Transverse colon (tissue), 4 donors: ENCODE measurements around the gene FGFBP1.

Experiments used
- CTCF ChIP-seq, 5 experiments: fragments of 200-600 bp in 3 of 5; fragments of 450-650 bp in 2 of 5; sonication (generic) in 3 of 5; IDR thresholded peaks; 1 replicate in 2 of 5; 2 replicates in 3 of 5; pipeline ENCODE4 v1.5.1; 2016 to 2017; ENCODE audit warnings: antibody characterized with exemption in 5 of 5, inconsistent platforms in 3 of 5, mild to moderate bottlenecking in 2 of 5, moderate library complexity in 1 of 5
- EP300 ChIP-seq: sonication (generic); formaldehyde crosslinking; IDR thresholded peaks from one replicate; pipeline ENCODE4 v1.6.1; 2017; ENCODE audit warnings: antibody characterized with exemption, low read depth
- POLR2A ChIP-seq: fragments of 450-650 bp; IDR thresholded peaks from one replicate; pipeline ENCODE4 v1.6.1; 2016; ENCODE audit warnings: antibody characterized with exemption, mild to moderate bottlenecking, moderate library complexity
- POLR2AphosphoS5 ChIP-seq, 3 donors: sonication (generic); formaldehyde crosslinking; IDR thresholded peaks; one replicate each; pipeline ENCODE4 v1.6.1; 2016; ENCODE audit warnings: antibody characterized with exemption in 3 of 3

DNA sequence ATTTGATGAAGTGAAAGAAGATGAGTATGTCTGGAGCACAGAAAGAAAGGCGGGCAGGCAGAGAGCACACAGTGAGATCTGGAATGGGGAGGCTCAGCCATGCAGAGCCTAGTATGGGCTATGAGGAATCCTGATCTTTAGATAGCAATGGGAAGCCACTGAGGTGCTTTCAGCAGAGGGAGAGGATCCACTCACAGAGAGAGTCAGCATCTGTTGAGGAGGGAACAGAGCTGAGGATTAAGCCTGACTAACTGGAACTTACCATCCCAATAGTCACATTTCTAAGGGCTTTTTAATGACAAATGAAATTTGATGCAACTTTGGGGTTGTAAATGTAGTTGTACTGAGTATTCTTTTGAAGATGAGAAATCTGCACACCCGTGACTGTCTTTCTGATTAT lies 45.1 kb upstream of the FGFBP1 start:
- TF ChIP-seq POLR2A (no peak), CTCF (IDR thresholded peaks at IDR 0.05) (no peak), POLR2AphosphoS5 (IDR thresholded peaks at IDR 0.05) (no peak), EP300 (no peak)
